ENCODE results near the gene PLSCR3.

The PLSCR3 gene

GRCh38 chr17:7347630-7348477, 46.5 kb downstream of the PLSCR3 start:
- Histone ChIP-seq H3K27ac (ENCODE audit: insufficient read depth in 1 of 2, low read depth in 1 of 2, low read length in 2 of 2, poor library complexity in 1 of 2, severe bottlenecking in 2 of 2) (no peak overlapping the region), H3K9me3 (ENCODE audit: control extremely low read depth in 1 of 5, control insufficient read depth in 4 of 5, insufficient read depth in 2 of 5, low read depth in 1 of 5, low read length in 4 of 5) (no peaks in the 10 kb centered on the region), H3K4me3 (ENCODE audit: control insufficient read depth in 1 of 7, extremely low read depth in 1 of 7, insufficient read depth in 4 of 7, low read depth in 2 of 7, low read length in 6 of 7) (no peak overlapping the region), H3K36me3 (ENCODE audit: control insufficient read depth in 4 of 4, insufficient read depth in 4 of 4, low read length in 3 of 4) (peaks cover 13 to 83% (median 49%) of the 10 kb centered on the region in 4 experiments), H3K4me1 (ENCODE audit: control extremely low read depth in 1 of 4, control insufficient read depth in 4 of 4, insufficient read depth in 4 of 4, low read length in 3 of 4) (peaks cover 0 to 29% (median 13%) of the 10 kb centered on the region in 4 experiments), H3K27me3 (replicated peaks in 2 of 5; ENCODE audit: control insufficient read depth in 4 of 5, insufficient read depth in 5 of 5, low read length in 4 of 5) (no peaks in the 10 kb centered on the region)
- no peak for DNase-seq
- ChIA-PET POLR2A (no interaction called here), CTCF (interaction anchor here (1.1 to 18.5 kb wide), 7 partner anchors 11 to 302 kb away, joined by 3 to 314 read pairs (median 5); partner anchors contain the start of genes ACADVL, ACAP1, DLG4 and NEURL4)
- 96% methylated on average over 12 of the region's 19 CpGs for WGBS (ENCODE audit: insufficient coverage)

- ChIA-PET CTCF (interaction anchor here (1.5 to 18.5 kb wide), 7 partner anchors 10 to 50 kb away, joined by 3 to 314 read pairs (median 16); partner anchors contain the start of genes ACAP1 and NEURL4), POLR2A (no interaction called here)
- no peaks in the 10 kb centered on the region for H3K27me3 ChIP-seq (replicated peaks in 2 of 5; ENCODE audit: control insufficient read depth in 4 of 5, insufficient read depth in 5 of 5, low read length in 4 of 5)
- no peaks in the 10 kb centered on the region for H3K9me3 ChIP-seq (ENCODE audit: control extremely low read depth in 1 of 5, control insufficient read depth in 4 of 5, insufficient read depth in 2 of 5, low read depth in 1 of 5, low read length in 4 of 5)
- H3K36me3 ChIP-seq (ENCODE audit: control insufficient read depth in 4 of 4, insufficient read depth in 4 of 4, low read length in 3 of 4): peaks cover 16 to 83% (median 53%) of the 10 kb centered on the region in 4 experiments
- peaks cover 0 to 21% (median 9%) of the 10 kb centered on the region in 4 experiments for H3K4me1 ChIP-seq (ENCODE audit: control extremely low read depth in 1 of 4, control insufficient read depth in 4 of 4, insufficient read depth in 4 of 4, low read length in 3 of 4)
- DNase-seq: no peak
- 91% methylated on average over 17 of the region's 18 CpGs for WGBS (ENCODE audit: insufficient coverage)
- H3K4me3 ChIP-seq (ENCODE audit: control insufficient read depth in 1 of 7, extremely low read depth in 1 of 7, insufficient read depth in 4 of 7, low read depth in 2 of 7, low read length in 6 of 7): no peak overlapping the region
- no peak overlapping the region for H3K27ac ChIP-seq (ENCODE audit: insufficient read depth in 1 of 2, low read depth in 1 of 2, low read length in 2 of 2, poor library complexity in 1 of 2, severe bottlenecking in 2 of 2)
Measured at GRCh38 chr17:7346761-7347614, 47.3 kb downstream of the PLSCR3 start.

GRCh38 chr17:7343250-7343649, 51.1 kb downstream of the PLSCR3 start:
- POLR2A ChIA-PET: interaction anchor here (0.7 kb wide), 1 partner anchor 498 kb away, joined by 3 read pairs; no protein-coding TSS in a partner anchor
- WGBS (ENCODE audit: insufficient coverage): 90% methylated on average over 9 of the region's 15 CpGs
- H3K4me3 ChIP-seq (ENCODE audit: control insufficient read depth in 1 of 7, extremely low read depth in 1 of 7, insufficient read depth in 4 of 7, low read depth in 2 of 7, low read length in 6 of 7): no peak overlapping the region
- no peaks in the 10 kb centered on the region for H3K9me3 ChIP-seq (ENCODE audit: control extremely low read depth in 1 of 5, control insufficient read depth in 4 of 5, insufficient read depth in 2 of 5, low read depth in 1 of 5, low read length in 4 of 5)
- no peak overlapping the region for H3K27ac ChIP-seq (ENCODE audit: insufficient read depth in 1 of 2, low read depth in 1 of 2, low read length in 2 of 2, poor library complexity in 1 of 2, severe bottlenecking in 2 of 2)
- H3K27me3 ChIP-seq (replicated peaks in 2 of 5; ENCODE audit: control insufficient read depth in 4 of 5, insufficient read depth in 5 of 5, low read length in 4 of 5): no peaks in the 10 kb centered on the region
- CTCF ChIA-PET: interaction anchor here (1.2 to 18.5 kb wide), 4 partner anchors 9 to 83 kb away, joined by 3 to 314 read pairs (median 6); partner anchors contain the start of gene NEURL4
- peaks cover 14 to 83% (median 61%) of the 10 kb centered on the region in 4 experiments for H3K36me3 ChIP-seq (ENCODE audit: control insufficient read depth in 4 of 4, insufficient read depth in 4 of 4, low read length in 3 of 4)
- no peak for DNase-seq
- peaks cover 0 to 2% (median under 1%) of the 10 kb centered on the region in 4 experiments for H3K4me1 ChIP-seq (ENCODE audit: control extremely low read depth in 1 of 4, control insufficient read depth in 4 of 4, insufficient read depth in 4 of 4, low read length in 3 of 4)

- ChIA-PET POLR2A (no interaction called here), CTCF (interaction anchor here (18.5 kb wide), 1 partner anchor 16 kb away, joined by 314 read pairs; the partner anchor contains the start of gene NEURL4)
- Histone ChIP-seq H3K4me1 (ENCODE audit: control extremely low read depth in 1 of 4, control insufficient read depth in 4 of 4, insufficient read depth in 4 of 4, low read length in 3 of 4) (peaks cover 5 to 16% (median 13%) of the 10 kb centered on the region in 4 experiments), H3K36me3 (ENCODE audit: control insufficient read depth in 4 of 4, insufficient read depth in 4 of 4, low read length in 3 of 4) (peaks cover 11 to 73% (median 51%) of the 10 kb centered on the region in 4 experiments), H3K27ac (ENCODE audit: insufficient read depth in 1 of 2, low read depth in 1 of 2, low read length in 2 of 2, poor library complexity in 1 of 2, severe bottlenecking in 2 of 2) (no peak overlapping the region), H3K4me3 (ENCODE audit: control insufficient read depth in 1 of 7, extremely low read depth in 1 of 7, insufficient read depth in 4 of 7, low read depth in 2 of 7, low read length in 6 of 7) (no peak overlapping the region), H3K9me3 (ENCODE audit: control extremely low read depth in 1 of 5, control insufficient read depth in 4 of 5, insufficient read depth in 2 of 5, low read depth in 1 of 5, low read length in 4 of 5) (no peaks in the 10 kb centered on the region), H3K27me3 (replicated peaks in 2 of 5; ENCODE audit: control insufficient read depth in 4 of 5, insufficient read depth in 5 of 5, low read length in 4 of 5) (no peaks in the 10 kb centered on the region)
- no peak for DNase-seq
- WGBS (ENCODE audit: insufficient coverage): 100% methylated on average over 5 of the region's 13 CpGs
Measured at GRCh38 chr17:7341842-7342241, 52.5 kb downstream of the PLSCR3 start.

GRCh38 chr17:7340179-7340578, 54.1 kb downstream of the PLSCR3 start:
- no peak overlapping the region for H3K27ac ChIP-seq (ENCODE audit: insufficient read depth in 1 of 2, low read depth in 1 of 2, low read length in 2 of 2, poor library complexity in 1 of 2, severe bottlenecking in 2 of 2)
- H3K36me3 ChIP-seq (ENCODE audit: control insufficient read depth in 4 of 4, insufficient read depth in 4 of 4, low read length in 3 of 4): peaks cover 5 to 57% (median 42%) of the 10 kb centered on the region in 4 experiments
- H3K27me3 ChIP-seq (replicated peaks in 2 of 5; ENCODE audit: control insufficient read depth in 4 of 5, insufficient read depth in 5 of 5, low read length in 4 of 5): no peaks in the 10 kb centered on the region
- POLR2A ChIA-PET: no interaction called here
- peaks cover 9 to 32% (median 29%) of the 10 kb centered on the region in 4 experiments for H3K4me1 ChIP-seq (ENCODE audit: control extremely low read depth in 1 of 4, control insufficient read depth in 4 of 4, insufficient read depth in 4 of 4, low read length in 3 of 4)
- WGBS (ENCODE audit: insufficient coverage): 100% methylated on average over 1 of the region's 2 CpGs
- H3K4me3 ChIP-seq (ENCODE audit: control insufficient read depth in 1 of 7, extremely low read depth in 1 of 7, insufficient read depth in 4 of 7, low read depth in 2 of 7, low read length in 6 of 7): no peak overlapping the region
- CTCF ChIA-PET: interaction anchor here (1.2 to 18.5 kb wide), 4 partner anchors 9 to 49 kb away, joined by 3 to 314 read pairs (median 24); partner anchors contain the start of gene NEURL4
- no peak for DNase-seq
- H3K9me3 ChIP-seq (ENCODE audit: control extremely low read depth in 1 of 5, control insufficient read depth in 4 of 5, insufficient read depth in 2 of 5, low read depth in 1 of 5, low read length in 4 of 5): no peaks in the 10 kb centered on the region
